ENCODE data around the gene KDM6A.
"Not testable (repeated sequence)": the region's sequence is repeated elsewhere in the genome, so short reads cannot be mapped to it uniquely, and the experiment has no call there.

The KDM6A gene

DNA sequence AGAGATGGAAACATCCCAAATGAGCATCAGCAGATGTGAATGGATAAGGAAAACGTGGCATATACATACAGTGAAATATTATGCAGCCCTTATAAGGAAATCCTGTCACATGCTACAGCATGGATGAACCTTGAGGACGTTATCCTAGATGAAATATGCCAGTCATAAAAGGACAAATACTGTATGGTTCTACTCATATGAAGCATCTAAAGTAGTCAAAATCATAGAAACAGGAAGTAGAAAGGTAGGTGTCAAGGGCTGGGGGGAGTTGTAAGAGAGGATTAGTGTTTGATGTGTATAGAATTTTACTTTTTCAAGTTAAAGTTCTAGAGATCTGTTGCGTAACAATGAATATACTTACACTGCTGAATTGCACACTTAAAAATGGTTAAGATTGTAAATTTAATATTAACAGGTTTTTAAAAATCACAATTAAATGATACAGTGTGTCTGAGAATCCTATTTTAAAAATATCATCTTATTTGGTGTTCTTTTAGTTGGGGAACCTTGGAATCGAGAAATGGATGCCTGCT, 58.5 kb downstream of the KDM6A start:
- DNase-seq: no peak

GRCh38 chrX:44935172-44935571, 62.2 kb downstream of the KDM6A start:
- no peak for DNase-seq

GRCh38 chrX:44935640-44936039, 62.7 kb downstream of the KDM6A start:
- no peak for DNase-seq

GRCh38 chrX:44937606-44938005, 64.6 kb downstream of the KDM6A start:
- no peak for DNase-seq

GRCh38 chrX:44938111-44938510, 65.1 kb downstream of the KDM6A start:
- no peak for DNase-seq

DNA sequence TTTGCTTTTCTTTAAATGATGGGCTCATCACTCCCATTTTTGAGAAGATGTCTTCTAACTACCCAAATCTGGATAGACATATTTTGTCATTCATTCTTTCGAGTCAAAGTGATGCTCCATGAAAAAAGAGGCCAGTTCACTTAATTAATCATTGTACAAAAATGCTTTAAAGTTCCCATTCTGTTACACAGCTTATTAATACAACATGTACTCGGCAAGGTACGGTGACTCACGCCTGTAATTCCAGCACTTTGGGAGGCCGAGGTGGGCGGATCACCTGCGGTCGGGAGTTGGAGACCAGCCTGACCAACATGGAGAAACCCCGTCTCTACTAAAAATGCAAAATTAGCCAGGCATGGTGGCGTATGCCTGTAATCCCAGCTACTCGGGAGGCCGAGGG, 67.6 kb downstream of the KDM6A start:
- not testable (repeated sequence) for DNase-seq

DNA sequence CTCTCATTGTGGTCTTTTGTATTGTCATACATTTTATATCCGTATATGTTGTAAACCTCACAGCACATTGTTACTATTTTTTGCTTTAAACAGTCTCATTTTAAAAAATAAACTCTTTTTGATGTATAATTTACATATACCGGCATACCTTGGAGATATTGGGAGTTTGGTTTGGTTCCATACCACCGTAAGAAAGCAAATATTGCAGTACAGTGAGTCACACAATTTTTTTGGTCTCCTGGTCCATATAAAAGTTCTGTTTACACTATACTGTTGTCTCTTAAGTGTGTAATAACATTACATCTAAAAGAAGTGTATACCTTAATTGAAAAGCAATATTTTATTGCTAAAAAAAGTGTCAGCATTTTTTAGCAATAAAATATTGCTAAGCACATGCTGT, 70.0 kb downstream of the KDM6A start:
- no peak for DNase-seq

DNA sequence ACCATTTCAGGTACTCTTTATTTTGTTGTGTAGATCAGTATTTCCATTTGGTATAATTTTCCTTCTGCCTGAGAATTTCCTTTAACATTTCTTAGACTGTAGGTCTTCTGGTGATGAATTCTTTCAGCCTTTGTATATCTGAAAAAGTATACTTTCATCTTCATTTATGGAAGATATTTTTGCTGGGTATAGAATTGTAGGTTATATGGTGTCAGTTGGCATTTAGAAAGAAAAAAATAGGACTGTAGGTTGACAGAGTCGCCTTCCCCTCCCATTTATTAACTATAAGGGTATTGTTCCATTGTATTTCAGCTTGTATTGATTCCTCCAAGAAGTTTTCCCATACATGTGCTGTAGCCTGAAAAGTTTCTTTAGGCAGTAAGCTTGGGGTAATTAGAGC, 71.9 kb downstream of the KDM6A start:
- no peak for DNase-seq

GRCh38 chrX:44945736-44946135, 72.7 kb downstream of the KDM6A start:
- no peak for DNase-seq

GRCh38 chrX:44946771-44947170, 73.8 kb downstream of the KDM6A start:
- no peak for DNase-seq

GRCh38 chrX:44947995-44948394, 75.0 kb downstream of the KDM6A start:
- no peak for DNase-seq

DNA sequence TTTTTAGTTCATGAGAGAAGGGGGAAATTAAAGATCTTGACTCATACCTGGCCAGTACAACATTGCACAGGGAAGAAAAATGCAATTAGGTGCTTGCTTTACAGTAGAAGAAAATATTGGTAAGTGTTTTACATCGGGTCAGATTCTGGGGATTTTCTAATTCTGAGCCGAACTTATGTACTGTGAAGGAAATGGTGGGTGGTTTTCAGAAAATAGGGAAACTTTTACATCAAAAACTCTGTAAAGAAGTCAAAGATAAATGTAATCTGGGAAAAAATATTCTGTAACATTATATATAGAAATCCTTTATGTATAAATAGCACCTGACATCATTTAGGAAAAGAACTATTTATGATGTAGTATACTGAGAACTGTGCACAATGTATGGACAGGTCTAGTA, 75.4 kb downstream of the KDM6A start:
- no peak for DNase-seq

DNA sequence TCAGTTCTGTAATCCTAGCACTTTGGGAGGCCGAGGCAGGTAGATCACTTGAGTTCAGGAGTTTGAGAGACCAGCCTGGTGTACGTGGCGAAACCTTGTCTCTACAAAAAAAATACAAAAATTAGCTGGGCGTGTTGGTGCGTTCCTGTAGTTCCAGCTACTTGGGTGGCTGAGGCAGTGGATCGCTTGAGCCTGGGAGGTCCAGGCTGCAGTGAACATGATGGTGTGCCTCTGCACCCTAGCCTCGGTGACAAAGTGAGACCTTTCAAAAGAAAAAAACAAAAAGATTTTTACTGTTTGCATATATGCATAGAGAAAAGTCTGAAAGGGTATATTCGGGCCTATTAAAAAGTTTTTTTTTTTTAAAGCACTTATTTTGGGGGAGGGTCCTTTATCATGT, 76.1 kb downstream of the KDM6A start:
- DNase-seq: no peak

- DNase-seq: not testable (repeated sequence)
These were observed 77.7 kb downstream of the KDM6A start for GRCh38 chrX:44950471-44951366.

DNA sequence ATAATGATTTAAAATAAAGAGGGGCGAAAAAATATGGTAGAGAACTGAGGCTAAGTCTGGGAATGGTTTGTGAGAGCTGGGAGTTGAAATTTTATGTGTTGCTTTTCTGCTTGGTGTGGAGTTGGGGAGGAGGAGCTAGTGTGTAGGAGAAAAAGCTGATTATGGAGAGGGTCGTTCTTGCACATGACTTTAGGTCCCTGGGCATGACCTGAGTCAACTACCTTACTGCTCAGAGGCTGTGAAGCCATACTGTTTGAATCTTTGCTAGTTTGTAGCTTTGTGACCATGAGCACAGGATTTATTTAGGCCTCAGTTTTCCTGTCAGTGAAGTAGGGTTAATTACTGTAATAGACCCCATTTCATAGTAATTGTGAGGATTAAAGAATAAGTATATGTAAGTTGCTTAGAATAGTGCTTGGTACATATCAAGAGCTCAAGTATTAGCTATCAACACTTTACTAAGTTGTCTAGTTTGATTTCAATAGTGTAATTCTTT, 78.6 kb downstream of the KDM6A start:
- no peak for DNase-seq

DNA sequence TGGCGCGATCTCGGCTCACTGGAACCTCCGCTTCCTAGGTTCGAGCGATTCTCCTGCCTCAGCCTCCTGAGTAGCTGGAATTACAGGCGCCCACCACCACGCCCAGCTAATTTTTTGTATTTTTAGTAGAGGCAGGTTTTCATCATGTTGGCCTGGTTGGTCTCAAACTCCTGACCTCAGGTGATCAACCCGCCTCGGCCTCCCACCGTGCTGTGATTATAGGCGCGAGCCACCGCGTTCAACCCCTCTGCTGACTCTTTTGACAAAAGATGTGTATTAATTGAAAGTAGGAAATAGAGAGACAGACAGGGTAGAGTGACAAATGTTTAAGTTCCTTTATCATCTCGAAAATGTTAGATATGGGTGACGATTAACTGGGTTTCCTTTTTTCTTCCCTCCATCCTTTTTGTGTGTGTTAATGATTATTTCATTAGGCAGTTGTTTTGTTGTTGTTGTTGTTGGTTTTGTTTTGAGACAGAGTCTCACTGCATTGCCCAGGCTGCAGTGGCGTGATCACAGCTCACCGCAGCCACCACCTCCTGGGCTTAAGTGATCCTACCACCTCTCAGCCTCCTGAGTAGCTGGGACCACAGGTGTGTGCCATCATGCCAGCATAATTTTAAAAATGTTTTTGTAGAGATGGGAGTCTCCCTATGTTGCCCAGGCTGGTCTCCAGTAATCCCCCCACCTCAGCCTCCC, 79.5 kb downstream of the KDM6A start:
- DNase-seq: no peak

DNA sequence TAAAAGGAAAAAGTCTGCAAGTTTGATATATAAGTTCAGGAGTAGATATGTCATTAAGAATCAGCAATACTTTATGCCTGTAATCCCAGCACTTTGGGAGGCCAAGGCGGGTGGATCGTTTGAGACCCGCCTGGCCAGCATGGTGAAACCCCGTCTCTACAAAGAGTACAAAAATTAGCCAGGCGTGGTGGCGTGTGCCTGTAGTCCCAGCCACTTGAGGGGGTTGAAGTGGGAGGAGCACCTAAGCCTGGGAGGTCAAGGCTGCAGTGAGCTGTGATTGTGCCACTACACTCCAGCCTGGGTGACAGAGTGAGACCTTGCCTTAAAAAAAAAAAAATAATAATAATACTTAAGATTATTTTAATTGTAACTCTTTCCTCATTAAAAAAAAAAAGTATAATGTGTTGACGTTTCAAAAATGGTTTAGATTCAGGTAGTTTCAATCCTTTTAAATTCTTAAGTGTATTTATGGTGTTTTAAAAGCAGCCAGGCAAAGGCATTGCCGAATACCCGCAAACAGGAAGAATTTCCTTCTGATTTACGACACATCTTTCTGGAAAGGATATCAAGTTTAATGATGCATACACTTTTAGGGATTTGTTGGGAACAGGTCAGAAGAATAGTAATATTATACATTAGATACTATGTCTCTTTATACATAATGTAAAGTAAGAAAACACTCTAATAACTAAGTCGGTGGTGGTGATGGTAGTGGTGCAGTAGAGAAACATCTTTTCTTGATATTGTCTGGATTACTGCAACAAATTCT, 80.9 kb downstream of the KDM6A start:
- no peak for DNase-seq

DNA sequence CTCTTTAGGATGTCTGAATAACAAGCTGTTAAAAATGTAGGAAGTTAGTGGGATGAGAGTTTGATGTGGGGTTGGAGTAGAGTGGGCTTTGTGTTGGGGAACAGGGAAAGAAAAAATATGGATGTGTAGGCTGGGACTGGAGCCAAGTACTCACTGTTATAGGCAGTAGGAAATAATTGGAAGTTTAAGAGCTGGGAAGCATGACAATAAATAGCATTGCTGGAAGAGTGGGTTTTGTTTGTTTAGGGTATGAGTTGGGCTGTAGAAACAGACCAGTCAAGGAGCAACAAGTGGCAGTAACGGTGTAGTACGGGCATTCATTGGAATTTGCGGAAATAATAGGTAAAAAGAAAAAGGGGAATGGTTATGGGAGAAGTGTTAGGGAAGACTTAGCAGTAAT, 81.6 kb downstream of the KDM6A start:
- no peak for DNase-seq

- DNase-seq: no peak
These were observed 84.9 kb downstream of the KDM6A start for GRCh38 chrX:44957848-44958247.

DNA sequence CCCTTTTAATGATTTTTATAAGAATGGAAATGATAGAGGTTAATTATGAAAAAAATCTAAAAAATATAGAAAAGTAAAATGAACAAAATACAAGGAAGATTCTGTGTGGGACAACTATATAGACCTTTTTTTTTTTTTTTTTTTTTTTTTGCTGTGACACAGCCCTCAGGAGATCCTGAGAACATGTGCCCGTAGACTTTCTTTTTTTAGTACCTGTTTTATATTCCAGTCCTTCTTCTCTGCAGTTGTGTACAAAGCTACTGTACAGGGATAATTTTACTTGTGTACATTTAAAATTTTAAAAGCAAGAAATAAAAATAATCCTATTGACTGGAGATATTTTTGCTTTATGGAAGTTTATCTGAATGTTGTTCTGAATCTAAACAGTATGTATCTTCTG, 85.5 kb downstream of the KDM6A start:
- DNase-seq: no peak

DNA sequence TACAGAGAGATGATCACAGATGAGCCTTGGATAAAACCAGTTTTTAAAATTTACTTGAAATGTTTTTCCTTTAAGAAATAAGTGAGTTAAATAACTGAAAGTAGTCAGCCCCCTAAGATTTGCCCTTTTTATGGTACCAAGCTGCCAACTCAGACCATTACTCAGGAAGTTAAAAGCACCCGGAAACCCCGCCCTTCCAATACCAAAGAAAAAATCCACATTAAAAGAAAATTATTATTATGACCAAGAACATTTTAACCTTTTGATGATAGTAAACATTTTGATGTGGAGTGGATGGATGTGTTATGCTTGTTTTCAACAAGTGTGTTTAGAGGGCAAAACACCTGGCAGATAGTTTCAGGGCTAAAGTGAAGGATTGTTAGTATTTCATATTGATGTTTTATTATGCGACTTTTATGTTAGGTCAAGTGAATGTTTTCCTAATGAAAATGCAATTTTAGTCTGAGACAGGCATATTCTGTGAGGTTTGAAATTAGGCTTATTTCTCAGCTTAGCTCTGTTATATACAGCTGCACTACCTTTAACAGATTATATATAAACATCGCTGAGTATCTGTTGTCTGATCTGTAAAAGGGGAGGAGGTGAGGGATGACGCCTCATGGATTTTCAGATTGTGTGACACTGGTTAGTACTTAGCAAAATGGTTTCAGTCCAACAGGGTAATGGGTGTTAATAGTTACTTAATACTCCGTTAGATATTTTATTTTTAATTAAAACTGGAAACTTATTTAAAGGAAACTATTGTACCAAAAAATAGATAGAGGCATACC, 89.0 kb downstream of the KDM6A start:
- no peak for DNase-seq

- no peak for DNase-seq
These were observed 90.0 kb downstream of the KDM6A start for GRCh38 chrX:44962944-44963343.

Data from activated CD4-positive, alpha-beta T cell treated with anti-CD3 and anti-CD28 coated beads, Interleukin-2, amount 50 U/mL, for 1 hour (primary cell).